ENCODE data around the gene CLPSL2. TPM values are rescaled to one million over a fixed set of nuclear protein-coding genes. Genes with fewer than 3 reads are reported as not detected.

The CLPSL2 gene
- total and polyA plus RNA-seq, 12 donors: not detected

DNA sequence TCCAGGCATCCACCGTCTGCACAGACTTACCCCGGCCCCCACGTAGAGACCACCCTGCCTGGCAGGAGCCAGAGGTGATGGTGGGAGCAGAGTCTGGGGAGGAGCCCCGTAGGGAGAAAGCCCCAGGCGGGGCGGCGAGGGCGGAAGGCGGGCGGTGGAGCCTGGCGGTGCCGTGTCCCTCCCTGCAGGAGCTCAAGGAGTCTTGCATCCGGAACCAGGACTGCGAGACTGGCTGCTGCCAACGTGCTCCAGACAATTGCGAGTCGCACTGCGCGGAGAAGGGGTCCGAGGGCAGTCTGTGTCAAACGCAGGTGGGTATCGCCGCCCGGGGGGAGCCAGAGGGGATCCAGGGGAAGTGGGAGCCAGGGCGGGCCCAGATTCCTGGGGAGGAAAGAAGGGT lies 10.4 kb downstream of the CLPSL2 start:
- DNase-seq: no peak
- no peaks in the 10 kb centered on the region for H3K9me3 ChIP-seq (replicated peaks in 1 of 3)
- H3K27me3 ChIP-seq: peaks cover 28% of the 10 kb centered on the region
- WGBS, 4 donors: 27 to 60% (median 46%) methylated on average over 23 to 25 of the region's 25 CpGs
- H3K4me3 ChIP-seq: no peak overlapping the region
- H3K36me3 ChIP-seq (replicated peaks in 1 of 2): no peaks in the 10 kb centered on the region
- intact Hi-C loops (cut with DNase I): no loop called here
- no peak overlapping the region for H3K27ac ChIP-seq
- no peaks in the 10 kb centered on the region for H3K4me1 ChIP-seq (replicated peaks in 1 of 2)
- TF ChIP-seq POLR2A (IDR thresholded peaks at IDR 0.05): no peak
- no peak for TF ChIP-seq CTCF (IDR thresholded peaks at IDR 0.05)

GRCh38 chr6:35787266-35788218 lies 11.1 kb downstream of the CLPSL2 start:
- intact Hi-C loops (cut with DNase I): no loop called here
- no peak overlapping the region for H3K27ac ChIP-seq

GRCh38 chr6:35788423-35788982 lies 12.1 kb downstream of the CLPSL2 start:
- peaks cover 31% of the 10 kb centered on the region for H3K27me3 ChIP-seq
- H3K36me3 ChIP-seq (replicated peaks in 1 of 2): no peaks in the 10 kb centered on the region
- 52 to 68% (median 64%) methylated on average over 4 of the region's 4 CpGs for WGBS, 4 donors
- intact Hi-C loops (cut with DNase I): no loop called here
- no peaks in the 10 kb centered on the region for H3K9me3 ChIP-seq (replicated peaks in 1 of 3)
- H3K4me1 ChIP-seq (replicated peaks in 1 of 2): no peaks in the 10 kb centered on the region
- H3K4me3 ChIP-seq: no peak overlapping the region
- no peak overlapping the region for H3K27ac ChIP-seq
- TF ChIP-seq POLR2A (IDR thresholded peaks at IDR 0.05) (no peak), CTCF (IDR thresholded peaks at IDR 0.05) (no peak)
- DNase-seq: no peak

More at GRCh38 chr6:35787266-35788218, 11.1 kb downstream of the CLPSL2 start:
- peaks cover 28% of the 10 kb centered on the region for H3K27me3 ChIP-seq
- no peak overlapping the region for H3K4me3 ChIP-seq
- no peaks in the 10 kb centered on the region for H3K9me3 ChIP-seq (replicated peaks in 1 of 3)
- no peak for DNase-seq
- no peaks in the 10 kb centered on the region for H3K4me1 ChIP-seq (replicated peaks in 1 of 2)
- TF ChIP-seq CTCF (IDR thresholded peaks at IDR 0.05): no peak
- TF ChIP-seq POLR2A (IDR thresholded peaks at IDR 0.05): no peak
- no peaks in the 10 kb centered on the region for H3K36me3 ChIP-seq (replicated peaks in 1 of 2)
- 71 to 78% (median 76%) methylated on average over 13 of the region's 13 CpGs for WGBS, 4 donors

- H3K4me3 ChIP-seq: no peak overlapping the region
- no peaks in the 10 kb centered on the region for H3K36me3 ChIP-seq (replicated peaks in 1 of 2)
- no peak for DNase-seq
- no peaks in the 10 kb centered on the region for H3K4me1 ChIP-seq (replicated peaks in 1 of 2)
- H3K9me3 ChIP-seq (replicated peaks in 1 of 3): no peaks in the 10 kb centered on the region
- H3K27ac ChIP-seq: no peak overlapping the region
- H3K27me3 ChIP-seq: peaks cover 31% of the 10 kb centered on the region
- intact Hi-C loops (cut with DNase I): no loop called here
- 75 to 88% (median 77%) methylated on average over 5 of the region's 5 CpGs for WGBS, 4 donors
- TF ChIP-seq CTCF (IDR thresholded peaks at IDR 0.05): no peak
- TF ChIP-seq POLR2A (IDR thresholded peaks at IDR 0.05): no peak
These were observed 14.3 kb downstream of the CLPSL2 start for GRCh38 chr6:35790683-35791082.

Data from adrenal gland (tissue), 12 donors.